Measurements from ENCODE around the gene VEGFD. TPM values are rescaled to one million over a fixed set of nuclear protein-coding genes. Genes with fewer than 3 reads are reported as not detected.

Gene VEGFD
- polyA plus RNA-seq, 1 donor (not counting 4 experiments of a cell fraction or from before 2014, with no cell fraction given), result 0.14 TPM

DNA sequence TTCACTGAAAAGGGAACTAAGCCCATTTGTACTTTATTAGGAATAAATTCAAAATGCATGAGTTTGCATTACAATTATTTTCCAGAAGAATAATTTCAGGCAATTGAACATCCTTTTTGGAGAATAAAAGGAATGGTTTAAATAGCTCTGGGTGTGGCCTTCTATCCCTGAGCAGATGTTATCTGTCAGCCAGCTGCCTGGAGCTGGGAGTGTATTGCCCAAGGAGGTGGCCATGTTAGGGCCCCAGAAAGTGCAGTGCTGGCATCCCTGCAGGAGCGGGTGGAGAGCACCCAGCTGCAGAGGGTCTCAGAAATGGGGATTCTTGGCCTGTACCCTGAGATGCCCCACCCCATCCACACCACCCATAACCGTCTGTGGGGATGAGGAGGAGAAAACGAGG lies 21.6 kb upstream of the VEGFD start:
- no peak overlapping the region for H3K9ac ChIP-seq (ENCODE audit: control insufficient read depth, extremely low read depth, insufficient read depth, low read length)
- H2AFZ ChIP-seq (ENCODE audit: control insufficient read depth, low read length), result no peak overlapping the region
- no peaks in the 10 kb centered on the region for H4K20me1 ChIP-seq (ENCODE audit: control insufficient read depth, extremely low read depth, insufficient read depth, low read length)
- no peak overlapping the region for H3K4me2 ChIP-seq (ENCODE audit: control insufficient read depth, extremely low read depth, insufficient read depth, low read depth, low read length)
- H3K4me3 ChIP-seq (ENCODE audit: control insufficient read depth in 2 of 3, extremely low read depth in 1 of 3, insufficient read depth in 2 of 3, low read depth in 1 of 3, low read length in 3 of 3), result no peak overlapping the region
- TF ChIP-seq CTCF (optimal IDR thresholded peaks at IDR 0.05 in 1 of 3, IDR thresholded peaks at IDR 0.05 in 1 of 3, conservative IDR thresholded peaks at IDR 0.05 in 1 of 3; ENCODE audit: extremely low read depth in 1 of 3, insufficient read depth in 2 of 3, low read length in 3 of 3) (no peak), EZH2 (IDR thresholded peaks at IDR 0.05; ENCODE audit: low read length) (no peak)
- H3K4me1 ChIP-seq (ENCODE audit: control insufficient read depth, extremely low read depth, insufficient read depth, low read length), result no peaks in the 10 kb centered on the region
- no peaks in the 10 kb centered on the region for H3K27me3 ChIP-seq (ENCODE audit: control insufficient read depth, extremely low read depth, insufficient read depth, low read length)
- FAIRE-seq (no peak), DNase-seq (ENCODE audit: low read depth, low spot score) (no peak)
- no peaks in the 10 kb centered on the region for H3K9me3 ChIP-seq (ENCODE audit: control insufficient read depth, low read depth, low read length)
- dilution Hi-C loops (cut with MboI; ENCODE audit: extremely low pct_ligation_motif_present, low sequenced_read_pairs), result no loop called here
- no peaks in the 10 kb centered on the region for H3K79me2 ChIP-seq (ENCODE audit: control insufficient read depth, insufficient read depth, low read length)
- no peak overlapping the region for H3K27ac ChIP-seq (ENCODE audit: control insufficient read depth, insufficient read depth, low read length)
- H3K9me1 ChIP-seq (ENCODE audit: control insufficient read depth, extremely low read depth, insufficient read depth, low read length), result no peaks in the 10 kb centered on the region
- no peaks in the 10 kb centered on the region for H3K36me3 ChIP-seq (ENCODE audit: control insufficient read depth in 2 of 2, extremely low read depth in 1 of 2, insufficient read depth in 2 of 2, low read length in 2 of 2)

DNA sequence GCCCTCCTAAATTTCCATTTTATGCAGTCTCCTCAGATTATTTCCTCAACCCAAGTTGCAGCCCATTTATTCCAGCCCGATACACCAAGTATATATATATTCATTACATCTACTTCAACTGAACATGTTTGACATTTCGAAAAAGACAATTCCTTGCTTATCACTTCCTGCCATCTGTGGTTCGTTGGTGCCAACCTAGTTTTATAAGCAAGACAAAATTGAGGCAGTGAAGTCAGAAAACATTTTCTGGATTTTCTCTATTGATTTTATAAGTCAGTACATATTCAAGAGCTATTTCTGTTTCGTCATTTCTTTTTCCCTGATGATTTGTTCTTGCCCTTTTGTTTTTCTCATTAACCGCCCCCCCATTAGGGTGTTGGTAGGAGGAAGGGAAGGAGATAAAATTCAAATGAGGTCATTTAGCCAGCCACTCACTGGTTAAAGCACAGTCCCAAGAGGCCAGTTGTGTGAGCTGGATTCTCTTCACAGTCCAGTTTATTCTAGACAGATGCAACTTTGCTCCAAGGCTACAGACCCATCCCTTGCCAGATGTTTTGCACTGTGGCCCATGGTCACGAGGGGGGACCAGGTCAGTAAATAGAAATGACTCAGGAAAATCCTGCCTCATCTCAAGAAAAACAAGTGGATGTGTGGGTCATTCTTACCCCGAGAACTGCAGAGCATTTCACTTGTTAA lies 20.3 kb upstream of the VEGFD start:
- FAIRE-seq (no peak), DNase-seq (ENCODE audit: low read depth, low spot score) (no peak)
- H3K9me1 ChIP-seq (ENCODE audit: control insufficient read depth, extremely low read depth, insufficient read depth, low read length), result no peaks in the 10 kb centered on the region
- H3K4me1 ChIP-seq (ENCODE audit: control insufficient read depth, extremely low read depth, insufficient read depth, low read length), result no peaks in the 10 kb centered on the region
- dilution Hi-C loops (cut with MboI; ENCODE audit: extremely low pct_ligation_motif_present, low sequenced_read_pairs), result no loop called here
- no peaks in the 10 kb centered on the region for H3K36me3 ChIP-seq (ENCODE audit: control insufficient read depth in 2 of 2, extremely low read depth in 1 of 2, insufficient read depth in 2 of 2, low read length in 2 of 2)
- no peak overlapping the region for H2AFZ ChIP-seq (ENCODE audit: control insufficient read depth, low read length)
- no peaks in the 10 kb centered on the region for H3K9me3 ChIP-seq (ENCODE audit: control insufficient read depth, low read depth, low read length)
- H3K27me3 ChIP-seq (ENCODE audit: control insufficient read depth, extremely low read depth, insufficient read depth, low read length), result no peaks in the 10 kb centered on the region
- no peak for TF ChIP-seq CTCF (optimal IDR thresholded peaks at IDR 0.05 in 1 of 3, IDR thresholded peaks at IDR 0.05 in 1 of 3, conservative IDR thresholded peaks at IDR 0.05 in 1 of 3; ENCODE audit: extremely low read depth in 1 of 3, insufficient read depth in 2 of 3, low read length in 3 of 3)
- H3K27ac ChIP-seq (ENCODE audit: control insufficient read depth, insufficient read depth, low read length), result no peak overlapping the region
- H3K4me2 ChIP-seq (ENCODE audit: control insufficient read depth, extremely low read depth, insufficient read depth, low read depth, low read length), result no peak overlapping the region
- H4K20me1 ChIP-seq (ENCODE audit: control insufficient read depth, extremely low read depth, insufficient read depth, low read length), result no peaks in the 10 kb centered on the region
- no peaks in the 10 kb centered on the region for H3K79me2 ChIP-seq (ENCODE audit: control insufficient read depth, insufficient read depth, low read length)
- H3K4me3 ChIP-seq (ENCODE audit: control insufficient read depth in 2 of 3, extremely low read depth in 1 of 3, insufficient read depth in 2 of 3, low read depth in 1 of 3, low read length in 3 of 3), result no peak overlapping the region
- no peak overlapping the region for H3K9ac ChIP-seq (ENCODE audit: control insufficient read depth, extremely low read depth, insufficient read depth, low read length)

All from keratinocyte (primary cell).